Activated naive CD4-positive, alpha-beta T cell treated with anti-CD3 and anti-CD28 coated beads for 36 hours (primary cell): ENCODE results near the gene SPEM2. TPM values are rescaled to one million over a fixed set of nuclear protein-coding genes. Genes with fewer than 3 reads are reported as not detected.
A peak's percentile ranks its signal among the peaks of the same experiment; 100 is the strongest.

Experiments
- CTCF ChIA-PET: fragments of 350-600 bp; sonication (Branson Sonifier 250); formaldehyde crosslinking; loops from one replicate; lab custom pipeline; 2021; ENCODE audit warnings: antibody characterized with exemption; lab: Charles Lee
- DNase-seq: peaks from one replicate; pipeline ENCODE4 v3.0.0-alpha.2; 2020
- H3K27ac Mint-ChIP-seq: one replicate; pipeline ENCODE4 v1.8.0; 2021; ENCODE audit warnings: mild to moderate bottlenecking, mixed read lengths
- H3K27me3 Mint-ChIP-seq: one replicate; pipeline ENCODE4 v1.8.0; 2021; ENCODE audit warnings: low read depth, mixed read lengths
- H3K36me3 Mint-ChIP-seq: one replicate; pipeline ENCODE4 v1.8.0; 2021; ENCODE audit warnings: low read depth, mixed read lengths
- H3K4me1 Mint-ChIP-seq: one replicate; pipeline ENCODE4 v1.8.0; 2021; ENCODE audit warnings: low read depth, mixed read lengths
- H3K4me3 Mint-ChIP-seq: one replicate; pipeline ENCODE4 v1.8.0; 2021; ENCODE audit warnings: mild to moderate bottlenecking, moderate library complexity, mixed read lengths
- H3K9me3 Mint-ChIP-seq: one replicate; pipeline ENCODE4 v1.8.0; 2021; ENCODE audit warnings: mixed read lengths
- intact Hi-C: fragments of 100-400 bp; cut with micrococcal nuclease; formaldehyde crosslinking; loops from one replicate; pipeline ENCODE4 v1.15.1; 2023
- total RNA-seq, 2 experiments: library from RNA; stranded (reverse); gene quantifications; one replicate each; pipeline ENCODE4 v1.2.3, GENCODE V29; 2021

Gene SPEM2
- total RNA-seq, 2 experiments from 2014 or later = not detected

DNA sequence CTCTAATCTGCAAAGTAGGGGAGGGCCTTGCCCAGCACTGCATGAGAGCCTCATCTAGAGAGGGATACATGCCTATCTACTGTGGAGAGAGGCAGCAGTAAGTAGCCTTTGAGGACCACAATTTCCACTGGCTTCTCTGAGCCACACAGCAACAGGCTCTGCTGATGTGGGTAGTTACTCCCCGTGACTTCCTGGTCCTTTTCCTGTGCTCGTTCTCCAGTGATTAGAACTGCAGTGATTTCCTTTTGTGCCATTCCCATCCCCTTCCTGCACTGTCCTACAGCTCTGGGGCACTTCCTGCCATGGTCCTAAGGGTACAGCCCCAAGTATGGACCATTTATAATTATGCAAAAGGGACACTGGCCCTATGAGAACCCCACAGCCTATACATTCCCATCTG lies 34.1 kb upstream of the SPEM2 start:
- no peak for DNase-seq
- peaks cover 30% of the 10 kb centered on the region for H3K4me1 Mint-ChIP-seq
- H3K27ac Mint-ChIP-seq = no peak overlapping the region
- intact Hi-C loops = loop anchor here (5.0 kb wide), 1 partner anchor 34 kb away; the partner anchor contains the start of gene TMEM95
- CTCF ChIA-PET = no interaction called here
- no peaks in the 10 kb centered on the region for H3K27me3 Mint-ChIP-seq
- no peaks in the 10 kb centered on the region for H3K9me3 Mint-ChIP-seq
- H3K4me3 Mint-ChIP-seq = no peak overlapping the region
- peaks cover 4% of the 10 kb centered on the region for H3K36me3 Mint-ChIP-seq

DNA sequence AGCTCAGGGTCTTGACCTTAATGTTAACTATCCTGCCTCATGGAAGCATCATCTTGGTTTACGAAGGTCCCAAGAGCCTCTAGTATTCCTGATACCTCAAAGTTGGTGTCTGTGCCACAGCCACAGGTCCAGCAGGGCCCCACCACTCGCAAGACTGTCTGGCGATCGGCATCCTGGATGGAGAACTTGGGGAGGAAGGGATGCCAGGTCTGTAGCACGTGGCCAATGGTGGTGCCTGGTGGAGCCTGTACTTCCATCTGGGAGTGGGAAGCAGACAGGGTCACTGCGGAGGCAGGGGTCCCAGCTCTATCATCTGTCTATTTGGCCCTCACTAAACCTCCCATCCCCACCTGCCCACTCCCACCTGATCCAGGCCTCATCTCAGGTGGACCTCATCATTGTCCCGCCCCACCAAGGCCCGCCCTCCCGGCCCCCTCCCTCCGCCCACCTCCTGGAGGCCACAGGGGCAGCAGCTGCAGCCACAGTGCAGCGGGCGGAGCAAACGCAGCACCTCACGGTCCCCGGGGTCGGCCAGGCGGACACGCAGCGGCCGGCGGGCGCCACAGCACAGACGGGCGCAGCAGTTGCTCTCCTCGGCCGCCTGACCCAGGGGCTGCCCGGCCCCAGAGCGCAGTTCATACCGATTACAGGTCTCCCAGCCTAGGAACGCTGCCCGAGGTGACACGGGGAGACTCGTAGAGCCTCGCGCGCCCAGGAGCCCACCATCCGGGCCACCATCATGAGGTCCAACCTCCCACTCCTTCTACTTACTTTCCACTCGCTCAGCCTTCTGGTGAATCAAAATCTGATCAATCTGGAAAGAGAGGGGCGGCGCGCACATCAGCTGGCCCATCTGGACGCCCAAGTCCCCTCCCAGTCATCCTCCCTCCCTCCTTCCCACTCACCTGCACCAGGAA lies 32.5 kb upstream of the SPEM2 start:
- no peaks in the 10 kb centered on the region for H3K9me3 Mint-ChIP-seq
- no peaks in the 10 kb centered on the region for H3K27me3 Mint-ChIP-seq
- no peak for DNase-seq
- CTCF ChIA-PET = interaction anchor here (0.6 to 1.0 kb wide), 5 partner anchors 8 to 51 kb away, joined by 3 to 4 read pairs (median 4); no protein-coding TSS in a partner anchor
- intact Hi-C loops = loop anchor here (5.0 kb wide), 1 partner anchor 36 kb away; the partner anchor contains the start of gene TMEM95
- peak overlapping the region; percentile 95 for H3K4me3 Mint-ChIP-seq
- H3K27ac Mint-ChIP-seq = no peak overlapping the region
- peaks cover 4% of the 10 kb centered on the region for H3K36me3 Mint-ChIP-seq
- H3K4me1 Mint-ChIP-seq = peaks cover 30% of the 10 kb centered on the region

DNA sequence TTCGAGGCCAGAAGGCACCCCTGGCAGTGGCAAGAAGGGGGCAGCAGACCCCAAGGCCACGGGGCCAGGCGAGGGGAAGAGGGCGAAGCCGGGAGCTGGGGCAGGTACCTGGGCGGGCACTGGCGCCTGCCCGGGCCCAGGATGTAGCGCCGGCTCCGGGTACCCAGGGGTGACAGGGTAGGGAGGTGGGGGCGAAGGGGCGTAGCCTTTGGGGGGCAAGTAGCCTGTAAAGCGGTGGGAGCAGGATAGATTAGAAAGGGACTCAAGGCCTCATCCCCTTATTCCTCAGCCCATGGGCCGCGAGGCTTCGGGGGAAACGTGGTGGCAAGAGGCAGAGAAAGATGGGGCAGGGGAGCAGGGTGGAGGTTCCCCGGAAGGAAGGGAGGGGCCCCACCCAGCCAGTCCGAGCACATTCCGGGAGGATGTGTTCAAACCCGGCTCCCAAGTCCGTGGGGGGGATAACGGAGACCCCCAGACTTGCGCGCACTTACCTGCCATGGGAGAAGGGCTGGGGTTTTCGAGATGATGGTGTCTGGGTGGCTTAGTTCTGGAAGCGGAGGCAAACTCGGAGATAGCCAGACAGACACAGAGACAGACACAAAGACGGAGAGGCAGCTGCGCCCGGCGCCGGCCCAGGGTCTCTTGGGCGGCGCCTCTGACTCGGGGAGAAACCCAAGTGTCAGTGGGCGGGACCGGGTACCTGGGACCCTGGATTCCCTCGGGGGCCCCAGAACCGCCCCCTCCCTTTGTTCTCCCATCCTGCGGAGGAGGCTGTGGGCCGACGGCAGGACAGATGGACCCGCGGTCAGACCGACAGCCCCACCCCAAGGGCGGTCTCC lies 31.6 kb upstream of the SPEM2 start:
- Mint-ChIP-seq H3K27ac (peak overlapping the region; percentile 82), H3K4me3 (peak overlapping the region; percentile 95), H3K9me3 (no peaks in the 10 kb centered on the region), H3K36me3 (peaks cover 4% of the 10 kb centered on the region), H3K4me1 (peaks cover 30% of the 10 kb centered on the region), H3K27me3 (no peaks in the 10 kb centered on the region)
- CTCF ChIA-PET = interaction anchor here (0.6 to 1.0 kb wide), 3 partner anchors 9 to 38 kb away, joined by 3 to 4 read pairs (median 3); no protein-coding TSS in a partner anchor
- DNase-seq = peak; percentile 53
- intact Hi-C loops = loop anchor here (1.0 to 5.0 kb wide), 4 partner anchors 10 to 167 kb away; partner anchors contain the start of genes SENP3, TMEM256 and TMEM95

DNA sequence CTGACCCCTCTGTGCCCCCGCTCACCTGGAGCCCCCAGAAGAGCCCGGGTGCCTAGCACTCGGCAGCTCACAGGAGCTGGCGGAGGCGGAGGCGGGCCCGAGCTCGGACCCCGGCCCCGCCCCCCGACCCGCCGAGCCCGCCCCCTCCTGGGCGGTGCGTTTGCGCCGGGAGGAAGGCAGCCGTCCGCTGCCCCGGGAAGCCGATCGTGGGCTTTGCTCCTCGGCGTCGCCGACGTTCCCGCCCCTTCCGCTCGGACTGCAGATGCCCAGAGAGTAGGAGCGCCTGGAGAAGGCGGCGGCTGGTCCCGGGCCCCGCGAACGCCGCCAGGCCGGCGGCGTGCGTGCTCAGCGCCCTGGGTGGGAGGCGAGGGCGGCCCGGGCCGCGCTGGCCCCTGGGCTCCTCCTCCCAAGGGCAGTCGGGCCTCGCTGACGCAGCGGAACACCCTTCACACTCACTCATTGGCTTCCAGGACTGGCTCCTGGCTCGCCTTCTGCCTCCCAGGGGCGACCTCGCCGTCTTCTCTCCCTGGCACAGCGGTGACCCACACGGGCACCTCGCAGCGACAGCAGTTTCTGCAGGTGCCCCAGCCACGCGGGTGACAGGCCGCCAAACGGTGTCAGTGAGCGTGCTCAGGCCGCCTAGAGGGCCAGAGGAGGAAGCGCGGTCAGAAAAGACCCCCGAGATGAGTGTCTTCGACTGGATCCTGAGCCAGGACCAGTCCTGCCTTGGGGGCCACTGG lies 30.8 kb upstream of the SPEM2 start, which contains the start of gene PLSCR3:
PLSCR3 (minus strand) TSS at position 74 of the 740 bp plus-strand sequence. CDS start 415 bp downstream, outside the sequence.
- intact Hi-C loops = loop anchor here (1.0 to 5.0 kb wide), 4 partner anchors 10 to 167 kb away; partner anchors contain the start of genes SENP3, TMEM256 and TMEM95
- Mint-ChIP-seq H3K27me3 (no peaks in the 10 kb centered on the region), H3K9me3 (no peaks in the 10 kb centered on the region), H3K36me3 (peaks cover 4% of the 10 kb centered on the region), H3K27ac (peak within 1 kb of the TSS; percentile 88), H3K4me3 (peak within 1 kb of the TSS; percentile 95), H3K4me1 (peaks cover 30% of the 10 kb centered on the region)
- peak; percentile 80 for DNase-seq
- CTCF ChIA-PET = interaction anchor here (0.6 to 1.0 kb wide), 2 partner anchors 39 to 121 kb away, joined by 3 read pairs; no protein-coding TSS in a partner anchor

DNA sequence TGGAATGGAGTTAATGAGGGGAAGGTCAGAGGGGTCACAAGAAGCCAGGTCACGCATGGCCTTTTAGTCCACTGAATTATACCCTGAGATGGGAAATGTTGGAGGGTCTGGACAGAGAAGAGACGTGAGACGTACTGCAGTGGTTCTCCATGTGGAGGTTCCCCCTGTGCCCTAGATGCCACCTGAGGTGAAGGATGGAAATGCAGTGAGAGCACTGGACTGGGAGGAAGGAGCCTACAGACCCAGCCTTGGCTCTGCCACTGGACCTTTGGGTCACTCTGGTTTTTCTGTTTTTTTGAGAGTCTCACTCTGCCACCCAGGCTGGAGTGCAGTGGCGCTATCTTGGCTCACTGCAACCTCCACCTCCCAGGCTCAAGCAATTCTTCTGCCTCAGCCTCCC lies 29.3 kb upstream of the SPEM2 start:
- intact Hi-C loops = no loop called here
- Mint-ChIP-seq H3K4me3 (no peak overlapping the region), H3K9me3 (no peaks in the 10 kb centered on the region), H3K27me3 (no peaks in the 10 kb centered on the region), H3K27ac (no peak overlapping the region), H3K36me3 (peaks cover 4% of the 10 kb centered on the region), H3K4me1 (peaks cover 21% of the 10 kb centered on the region)
- CTCF ChIA-PET = interaction anchor here (0.6 kb wide), 1 partner anchor 188 kb away, joined by 3 read pairs; no protein-coding TSS in a partner anchor
- no peak for DNase-seq

DNA sequence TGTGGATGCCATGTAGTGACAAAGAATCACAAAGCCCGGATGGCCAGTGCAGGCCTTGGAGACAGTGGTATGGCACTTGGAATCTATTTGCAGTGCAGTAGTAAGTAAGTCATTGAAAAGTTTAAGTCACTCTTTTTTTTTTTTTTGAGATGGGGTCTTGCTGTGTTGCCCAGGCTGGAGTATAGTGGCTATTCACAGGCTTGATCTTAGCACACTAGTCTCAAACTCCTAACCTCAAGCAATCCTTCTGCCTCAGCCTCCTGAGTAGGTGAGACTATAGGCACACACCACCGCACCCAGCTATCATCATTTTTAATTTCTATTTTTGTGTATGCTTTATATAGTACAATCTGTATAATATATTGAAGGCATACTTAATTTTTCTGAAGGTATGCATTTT lies 26.8 kb upstream of the SPEM2 start:
- peaks cover 4% of the 10 kb centered on the region for H3K36me3 Mint-ChIP-seq
- H3K27me3 Mint-ChIP-seq = no peaks in the 10 kb centered on the region
- CTCF ChIA-PET = no interaction called here
- H3K4me1 Mint-ChIP-seq = peaks cover 11% of the 10 kb centered on the region
- intact Hi-C loops = no loop called here
- H3K4me3 Mint-ChIP-seq = no peak overlapping the region
- no peak for DNase-seq
- H3K9me3 Mint-ChIP-seq = no peaks in the 10 kb centered on the region
- no peak overlapping the region for H3K27ac Mint-ChIP-seq

DNA sequence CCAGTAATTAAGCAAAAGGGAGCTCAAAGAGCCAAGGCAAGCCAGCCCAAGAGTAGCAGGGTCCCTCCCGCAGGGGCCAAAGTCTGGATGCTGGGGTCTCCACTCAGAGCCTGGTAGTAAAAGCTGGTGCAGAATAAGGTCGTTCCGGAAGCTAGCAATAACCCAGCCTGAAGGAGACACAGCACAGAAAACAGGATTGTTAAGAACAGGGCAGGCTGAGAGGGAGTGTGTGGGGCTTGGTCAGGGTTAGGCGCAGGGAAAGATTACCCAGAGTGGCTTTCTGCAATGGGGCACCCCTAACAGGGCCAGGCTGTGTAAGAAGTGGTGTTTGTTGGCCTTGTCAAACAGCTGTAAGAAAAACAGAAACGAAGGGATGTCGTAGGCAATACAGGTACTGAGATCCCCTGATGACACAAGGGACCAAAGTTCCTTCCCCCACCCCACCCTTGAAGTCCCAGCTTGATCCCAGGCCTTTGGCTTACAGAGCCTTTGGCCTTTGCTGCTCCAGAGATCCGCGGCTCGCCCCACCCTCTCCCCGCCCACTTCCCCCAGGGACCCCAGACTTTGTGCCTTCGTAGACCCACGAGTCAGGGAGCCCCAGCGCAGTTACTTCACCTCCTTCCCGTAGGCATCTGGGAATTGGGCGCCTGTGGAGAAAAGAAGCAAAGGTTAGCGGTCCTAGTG lies 22.2 kb upstream of the SPEM2 start:
- Mint-ChIP-seq H3K4me1 (peaks cover 19% of the 10 kb centered on the region), H3K27me3 (peaks cover 2% of the 10 kb centered on the region), H3K27ac (peak overlapping the region; percentile 43), H3K4me3 (peak overlapping the region; percentile 93), H3K36me3 (peaks cover 4% of the 10 kb centered on the region), H3K9me3 (no peaks in the 10 kb centered on the region)
- CTCF ChIA-PET = interaction anchor here (1.0 to 1.9 kb wide), 4 partner anchors 11 to 47 kb away, joined by 3 to 8 read pairs (median 4); no protein-coding TSS in a partner anchor
- DNase-seq = no peak
- intact Hi-C loops = loop anchor here (5.0 kb wide), 2 partner anchors 51 to 186 kb away; partner anchors contain the start of genes ACADVL, DLG4 and KCTD11

DNA sequence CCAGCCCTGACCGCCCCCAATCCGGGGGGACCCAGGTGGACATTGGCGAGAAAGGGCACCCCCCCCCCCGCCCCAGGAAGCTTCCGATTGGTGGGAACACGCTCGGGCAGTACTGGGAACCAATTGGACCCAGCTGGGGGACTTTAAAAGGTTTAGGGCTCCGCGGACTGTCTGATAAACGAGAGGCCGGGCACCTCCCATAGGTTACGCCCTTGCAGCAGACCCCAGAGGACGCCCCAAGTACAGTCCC lies 21.8 kb upstream of the SPEM2 start:
- Mint-ChIP-seq H3K4me1 (peaks cover 19% of the 10 kb centered on the region), H3K4me3 (peak overlapping the region; percentile 93), H3K9me3 (no peaks in the 10 kb centered on the region), H3K36me3 (peaks cover 4% of the 10 kb centered on the region), H3K27me3 (peaks cover 2% of the 10 kb centered on the region), H3K27ac (peak overlapping the region; percentile 93)
- intact Hi-C loops = loop anchor here (5.0 kb wide), 2 partner anchors 51 to 186 kb away; partner anchors contain the start of genes ACADVL, DLG4 and KCTD11
- no peak for DNase-seq
- CTCF ChIA-PET = interaction anchor here (0.6 to 1.9 kb wide), 4 partner anchors 17 to 98 kb away, joined by 3 to 8 read pairs (median 4); no protein-coding TSS in a partner anchor

DNA sequence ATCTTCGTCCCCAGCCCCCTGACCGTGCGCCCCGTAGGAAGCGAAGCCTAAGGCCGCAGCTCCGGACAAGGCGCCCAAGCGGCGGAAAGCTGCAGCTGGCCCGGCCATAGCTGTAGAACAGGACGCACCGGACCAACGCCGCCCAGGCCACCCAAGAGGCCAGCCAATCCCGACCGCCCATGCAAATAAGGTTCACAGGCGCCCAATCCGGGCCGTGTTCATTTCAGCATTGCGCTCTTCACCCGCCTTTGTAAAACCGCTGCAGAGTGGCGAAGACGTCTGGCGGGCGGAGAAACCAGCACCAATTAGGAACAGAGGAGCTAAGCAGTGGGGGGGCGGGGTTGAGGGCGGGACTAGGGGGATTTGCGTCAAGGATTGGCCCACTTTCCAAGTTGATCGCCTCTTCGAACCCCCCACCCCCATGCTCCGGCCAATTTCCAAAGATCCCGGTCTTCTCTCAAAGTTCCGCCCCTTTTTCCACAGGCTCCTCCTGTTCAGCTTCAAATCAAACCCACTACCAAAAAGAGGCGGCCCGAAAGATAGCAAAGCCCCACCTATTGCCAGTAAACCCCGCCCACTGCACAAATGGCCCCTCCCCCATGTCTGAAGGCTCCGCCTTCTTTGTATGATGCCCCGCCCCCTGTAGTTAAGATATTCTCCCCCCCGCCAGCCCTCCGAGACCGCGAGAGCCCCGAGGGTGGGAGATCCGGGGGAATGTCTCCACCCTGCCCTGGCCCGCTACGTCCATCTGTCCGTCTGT lies 21.3 kb upstream of the SPEM2 start, which contains the start of gene TMEM256:
TMEM256 (minus strand) TSS at position 121 of the 760 bp plus-strand sequence; CDS start at position 108, 13 bp downstream.
- Mint-ChIP-seq H3K27me3 (peaks cover 2% of the 10 kb centered on the region), H3K27ac (peak within 1 kb of the TSS; percentile 93), H3K9me3 (no peaks in the 10 kb centered on the region), H3K4me3 (peak within 1 kb of the TSS; percentile 93), H3K4me1 (peaks cover 19% of the 10 kb centered on the region), H3K36me3 (peaks cover 4% of the 10 kb centered on the region)
- intact Hi-C loops = loop anchor here (1.0 to 5.0 kb wide), 11 partner anchors 10 to 282 kb away; partner anchors contain the start of genes ACADVL, DLG4, EIF5A and KCTD11
- DNase-seq = peak; percentile 99
- CTCF ChIA-PET = interaction anchor here (0.6 to 1.9 kb wide), 4 partner anchors 33 to 109 kb away, joined by 3 to 8 read pairs (median 3); no protein-coding TSS in a partner anchor
